ENCODE results near the gene NDST1. TPM values are rescaled to one million over a fixed set of nuclear protein-coding genes. Genes with fewer than 3 reads are reported as not detected.

NDST1 gene
- total RNA-seq, 4 donors from 2014 or later: 36.1 to 70.5 (median 50.5) TPM

GRCh38 chr5:150503386-150503785, 4.5 kb upstream of the NDST1 start:
- ATAC-seq (no peak), DNase-seq (no peak)
- in situ Hi-C loops (cut with MboI; ENCODE audit: low sequenced_read_pairs in 4 of 4): no loop called here
- no peaks in the 10 kb centered on the region for H3K9me3 ChIP-seq
- TF ChIP-seq POLR2A (IDR thresholded peaks at IDR 0.05) (no peak), CTCF (IDR thresholded peaks at IDR 0.05 in 4 of 5, conservative IDR thresholded peaks at IDR 0.05 in 1 of 5) (no peak)
- no peaks in the 10 kb centered on the region for H3K27me3 ChIP-seq
- intact Hi-C loops (cut with DNase I; ENCODE audit: low total_unique reads): no loop called here
- H3K36me3 ChIP-seq: no peaks in the 10 kb centered on the region
- H3K27ac ChIP-seq: peak overlapping the region; percentile 85 to 90 (median 89)
- no peak overlapping the region for H3K4me3 ChIP-seq
- H3K4me1 ChIP-seq: peaks cover 98 to 99% of the 10 kb centered on the region in 2 donors

GRCh38 chr5:150503977-150504620, 3.8 kb upstream of the NDST1 start:
- no peaks in the 10 kb centered on the region for H3K9me3 ChIP-seq
- intact Hi-C loops (cut with DNase I; ENCODE audit: low total_unique reads): no loop called here
- H3K4me3 ChIP-seq: no peak overlapping the region
- H3K4me1 ChIP-seq: peaks cover 97 to 99% of the 10 kb centered on the region in 2 donors
- no peaks in the 10 kb centered on the region for H3K36me3 ChIP-seq
- in situ Hi-C loops (cut with MboI; ENCODE audit: low sequenced_read_pairs in 4 of 4): no loop called here
- peak in 1 of 2 donors; percentile 69 for DNase-seq
- TF ChIP-seq POLR2A (IDR thresholded peaks at IDR 0.05) (no peak), CTCF (IDR thresholded peaks at IDR 0.05 in 4 of 5, conservative IDR thresholded peaks at IDR 0.05 in 1 of 5) (no peak)
- peak; percentile 46 to 54 for ATAC-seq
- H3K27ac ChIP-seq: peak overlapping the region; percentile 85 to 90 (median 89)
- no peaks in the 10 kb centered on the region for H3K27me3 ChIP-seq

GRCh38 chr5:150505041-150505511, 2.9 kb upstream of the NDST1 start:
- intact Hi-C loops (cut with DNase I; ENCODE audit: low total_unique reads): no loop called here
- H3K4me1 ChIP-seq: peaks cover 93 to 94% of the 10 kb centered on the region in 2 donors
- TF ChIP-seq CTCF (IDR thresholded peaks at IDR 0.05 in 4 of 5, conservative IDR thresholded peaks at IDR 0.05 in 1 of 5): no peak
- no peak for TF ChIP-seq POLR2A (IDR thresholded peaks at IDR 0.05)
- H3K36me3 ChIP-seq: no peaks in the 10 kb centered on the region
- peak; percentile 29 to 32 for ATAC-seq
- in situ Hi-C loops (cut with MboI; ENCODE audit: low sequenced_read_pairs in 4 of 4): no loop called here
- peak overlapping the region; percentile 85 to 90 (median 89) for H3K27ac ChIP-seq
- H3K27me3 ChIP-seq: no peaks in the 10 kb centered on the region
- no peak overlapping the region for H3K4me3 ChIP-seq
- peak in 1 of 2 donors; percentile 44 for DNase-seq
- no peaks in the 10 kb centered on the region for H3K9me3 ChIP-seq

- H3K36me3 ChIP-seq: no peaks in the 10 kb centered on the region
- H3K27me3 ChIP-seq: no peaks in the 10 kb centered on the region
- H3K4me1 ChIP-seq: peaks cover 93 to 94% of the 10 kb centered on the region in 2 donors
- no peak overlapping the region for H3K4me3 ChIP-seq
- no peaks in the 10 kb centered on the region for H3K9me3 ChIP-seq
- ATAC-seq (no peak), DNase-seq (no peak)
- in situ Hi-C loops (cut with MboI; ENCODE audit: low sequenced_read_pairs in 4 of 4): no loop called here
- no peak for TF ChIP-seq CTCF (IDR thresholded peaks at IDR 0.05 in 4 of 5, conservative IDR thresholded peaks at IDR 0.05 in 1 of 5)
- TF ChIP-seq POLR2A (IDR thresholded peaks at IDR 0.05): no peak
- peak overlapping the region; percentile 85 to 90 (median 89) for H3K27ac ChIP-seq
- intact Hi-C loops (cut with DNase I; ENCODE audit: low total_unique reads): no loop called here
Observed at GRCh38 chr5:150505816-150506215, 2.1 kb upstream of the NDST1 start.

All from gastrocnemius medialis (tissue), 4 donors.